Islet precursor cell (in vitro differentiated cells): ENCODE results near the gene ACTN4.

Experiments used
- DNase-seq: peaks from one replicate; pipeline ENCODE4 v3.0.0-alpha.2; 2018

ACTN4 gene

DNA sequence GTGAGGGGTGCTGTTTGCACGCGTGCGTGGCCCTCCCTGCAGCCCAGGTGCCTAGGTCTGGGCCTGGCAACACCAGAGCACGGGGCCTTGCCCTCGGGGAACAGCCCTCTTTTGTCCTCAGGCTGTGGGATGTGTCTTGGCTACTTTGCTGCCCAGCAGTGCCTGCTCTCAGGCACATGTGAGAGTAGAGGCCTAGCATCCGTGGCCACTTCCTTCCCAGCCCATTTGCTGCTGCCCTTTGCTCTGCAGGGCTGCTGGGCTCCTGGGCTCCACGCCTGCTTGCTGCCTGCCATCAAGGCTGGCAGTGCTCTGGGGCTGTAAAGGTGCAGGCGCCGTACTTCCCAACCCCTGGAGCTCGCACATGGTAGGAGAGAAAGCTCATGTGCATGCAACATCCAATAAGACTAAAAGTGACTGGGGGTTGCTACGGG lies 50.2 kb downstream of the ACTN4 start:
- no peak for DNase-seq

DNA sequence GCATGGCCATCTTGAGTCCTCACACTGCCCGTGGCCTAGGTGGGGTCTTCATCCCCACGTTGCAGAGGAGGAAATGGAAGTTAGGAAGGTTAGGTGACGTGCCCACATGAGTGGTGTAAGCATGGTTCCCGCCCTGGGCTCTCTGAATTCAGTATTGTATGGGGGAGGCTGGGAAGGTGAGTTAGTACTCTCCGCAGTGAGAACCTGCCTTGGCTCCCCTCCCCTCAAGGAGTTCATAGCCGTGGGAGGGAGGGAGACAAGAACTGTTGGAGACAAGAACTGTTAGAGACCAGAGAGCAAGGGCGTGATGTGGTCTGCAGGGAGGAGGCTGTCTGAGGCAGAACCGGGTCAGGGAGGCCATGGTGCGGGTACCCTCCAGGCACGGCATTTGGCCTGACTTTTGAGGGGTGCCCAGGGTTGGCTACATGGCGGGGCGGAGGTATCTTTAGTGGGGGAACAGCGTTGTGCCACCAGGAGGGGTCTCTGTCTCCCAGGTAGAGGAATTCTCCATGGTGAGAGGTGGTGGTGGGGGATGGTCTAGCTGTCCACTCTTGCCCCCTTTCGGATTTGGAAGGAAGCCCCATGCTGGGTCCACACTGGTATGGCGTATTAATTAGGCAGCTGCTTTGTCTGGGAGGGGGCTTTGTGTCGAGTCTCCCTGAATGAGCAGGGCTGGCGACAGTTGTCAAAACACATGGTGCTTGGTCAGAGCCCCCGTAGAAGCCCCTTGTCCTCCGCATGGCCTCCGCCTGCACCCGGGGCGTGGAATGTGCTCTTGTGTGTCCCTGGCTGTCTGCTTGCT lies 51.0 kb downstream of the ACTN4 start:
- no peak for DNase-seq

DNA sequence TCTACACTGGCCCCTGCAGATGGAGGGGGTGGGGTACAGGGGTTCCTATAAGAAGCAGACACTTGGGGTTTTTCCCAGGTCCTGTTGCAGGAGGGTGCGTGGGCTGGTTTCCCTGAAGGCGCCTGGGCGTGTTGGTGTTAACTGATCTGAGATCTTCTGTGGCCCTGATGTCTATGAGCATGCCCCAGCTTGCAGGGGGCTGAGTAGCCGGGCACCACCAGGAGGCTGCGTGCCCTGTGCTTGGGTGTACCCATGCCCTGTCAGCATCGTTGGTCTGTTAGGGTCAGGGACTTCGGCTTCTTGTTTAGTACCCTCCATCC lies 51.5 kb downstream of the ACTN4 start:
- no peak for DNase-seq

DNA sequence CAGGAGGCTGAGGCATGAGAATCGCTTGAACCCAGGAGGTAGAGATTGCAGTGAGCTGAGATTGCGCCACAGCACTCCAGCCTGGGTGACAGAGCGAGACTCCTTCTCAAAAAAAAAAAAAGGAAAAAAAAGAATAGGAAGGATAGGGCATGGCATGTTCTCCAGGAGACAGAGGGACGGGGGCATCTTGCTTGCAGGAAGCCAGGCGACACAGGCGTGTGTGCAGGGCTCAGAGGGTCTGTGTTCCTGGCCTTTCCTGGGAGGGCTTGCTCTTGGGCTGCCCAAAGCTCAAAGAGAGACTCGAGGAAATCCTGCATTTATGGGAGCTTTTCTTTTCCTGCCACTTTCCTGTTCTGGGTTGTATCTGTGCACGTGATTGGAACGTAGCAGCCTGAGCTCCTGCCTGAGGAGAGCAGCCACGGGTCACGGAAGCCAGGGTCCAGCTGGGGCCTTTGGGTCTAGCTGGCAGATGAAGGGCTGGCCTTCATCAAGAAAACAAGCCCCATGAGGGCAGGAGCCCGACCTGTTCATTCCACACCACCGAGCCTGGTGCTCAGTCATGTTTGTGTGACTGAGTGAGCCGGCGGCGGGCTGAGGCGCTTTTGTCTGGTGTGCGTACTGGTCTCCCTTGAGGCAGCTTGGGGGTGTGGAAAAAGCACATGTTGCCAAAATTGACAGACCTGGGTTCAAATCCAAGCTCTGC lies 52.3 kb downstream of the ACTN4 start:
- DNase-seq: no peak

DNA sequence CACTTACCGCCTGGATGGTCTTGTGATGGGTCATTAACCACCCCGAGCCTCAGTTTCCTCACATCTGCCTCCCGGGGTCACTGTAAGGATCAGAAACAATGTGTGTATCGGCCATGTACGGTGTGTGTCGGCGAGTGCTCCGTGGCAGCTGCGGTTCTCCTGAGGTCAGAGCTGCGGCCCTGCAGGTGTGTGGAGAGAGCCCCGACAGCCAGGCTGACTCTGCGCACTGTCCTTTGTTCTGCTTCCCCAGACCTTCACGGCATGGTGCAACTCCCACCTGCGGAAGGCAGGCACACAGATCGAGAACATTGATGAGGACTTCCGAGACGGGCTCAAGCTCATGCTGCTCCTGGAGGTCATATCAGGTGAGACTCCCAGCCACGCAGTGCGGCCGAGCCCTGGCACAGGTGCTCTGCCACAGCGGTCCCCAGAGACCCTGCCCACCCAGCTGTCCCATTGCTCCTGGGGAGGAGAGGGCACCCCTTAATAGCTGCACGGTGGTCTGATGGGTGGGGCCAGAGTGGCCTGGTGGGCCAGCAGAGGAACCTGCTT lies 53.0 kb downstream of the ACTN4 start:
- no peak for DNase-seq

DNA sequence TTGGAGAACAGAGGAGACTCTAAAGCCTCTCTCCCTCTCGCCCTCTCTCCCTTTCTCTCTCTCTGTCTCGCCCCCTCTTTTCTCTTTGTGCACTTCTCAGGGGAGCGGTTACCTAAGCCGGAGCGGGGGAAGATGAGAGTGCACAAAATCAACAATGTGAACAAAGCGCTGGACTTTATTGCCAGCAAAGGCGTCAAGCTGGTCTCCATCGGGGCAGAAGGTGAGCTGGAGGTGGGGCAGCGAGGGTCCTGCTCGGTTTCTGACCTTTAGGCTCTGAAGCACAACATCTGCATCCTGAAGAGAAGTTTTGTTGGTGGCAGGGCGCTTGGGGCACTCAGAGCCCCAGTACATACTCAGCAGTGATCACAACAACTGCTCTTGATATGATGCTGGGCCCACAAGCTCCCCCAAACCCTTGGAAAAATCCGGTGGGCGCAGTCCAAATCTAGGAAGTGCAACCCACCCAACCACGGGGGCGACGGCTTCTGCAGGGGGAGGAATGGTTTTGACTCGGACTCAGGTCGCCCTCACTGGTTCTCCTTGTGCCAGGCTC lies 53.5 kb downstream of the ACTN4 start:
- DNase-seq: no peak

DNA sequence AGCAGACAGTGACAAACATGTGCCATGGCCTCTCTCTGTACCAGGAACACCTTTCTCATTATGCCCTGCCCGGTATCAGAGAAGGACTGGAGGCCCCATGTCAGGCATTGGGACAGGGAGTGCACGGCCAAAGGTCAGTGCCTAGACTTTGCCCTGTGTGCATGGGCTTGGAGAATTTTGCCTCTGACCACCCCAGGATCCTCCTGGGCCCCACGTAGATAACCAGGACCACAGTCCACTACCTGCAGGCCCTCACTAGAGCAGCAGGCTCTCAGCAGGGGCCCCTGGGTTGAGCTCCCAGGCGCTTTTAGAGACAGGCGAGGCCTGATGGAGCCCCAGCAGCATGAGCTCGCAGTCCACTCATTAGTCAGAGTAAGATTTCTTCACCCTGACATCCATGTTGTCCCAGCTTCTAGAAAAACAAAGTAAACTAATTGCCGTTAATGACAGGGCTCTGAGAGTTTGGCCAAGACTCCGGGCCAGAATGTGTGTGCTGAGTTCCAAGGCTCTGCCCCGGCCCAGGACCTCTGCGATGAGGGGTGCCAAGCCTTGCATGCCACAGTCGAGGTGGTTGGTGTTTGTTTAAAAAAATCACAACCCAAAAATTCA lies 54.1 kb downstream of the ACTN4 start:
- DNase-seq: no peak

DNA sequence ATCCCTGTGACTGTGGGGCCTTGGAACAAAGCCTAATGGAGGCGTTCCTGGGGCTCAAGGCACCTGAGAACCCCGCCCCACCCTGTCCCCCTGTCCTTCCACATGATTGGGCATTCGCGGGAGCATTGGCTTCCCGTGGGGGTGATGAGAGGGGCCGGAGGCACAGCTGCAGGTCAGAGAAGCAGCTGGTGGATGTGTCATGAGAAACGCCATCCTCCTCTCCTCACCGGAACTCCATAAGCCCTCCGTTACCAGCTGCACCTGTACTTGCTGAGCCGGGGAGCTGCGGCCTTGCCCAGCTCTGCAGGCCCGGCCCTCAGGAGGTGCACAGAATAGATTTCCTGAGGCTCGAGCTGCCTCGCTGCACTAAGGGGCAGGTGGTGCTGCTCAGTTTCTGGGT lies 54.8 kb downstream of the ACTN4 start:
- DNase-seq: no peak

DNA sequence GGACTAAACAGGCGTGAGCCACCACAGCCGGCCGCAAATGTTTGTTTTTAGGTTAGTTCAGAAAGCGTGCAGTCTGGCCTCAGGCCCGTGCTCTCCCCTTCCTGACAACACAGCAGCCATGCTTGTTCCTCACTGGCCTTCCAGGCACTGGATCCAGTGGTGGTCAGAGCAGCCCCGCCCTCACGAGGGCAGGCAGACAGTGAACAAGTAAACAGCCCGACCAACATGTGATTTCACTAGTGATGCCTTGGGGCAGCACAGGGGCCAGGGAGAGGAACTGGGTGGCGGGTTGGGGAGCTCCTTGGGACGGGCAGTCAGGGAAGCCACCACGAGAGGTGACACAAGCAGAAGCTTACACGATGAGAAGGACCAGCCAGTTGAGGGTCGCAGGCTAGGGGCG lies 56.1 kb downstream of the ACTN4 start:
- no peak for DNase-seq

DNA sequence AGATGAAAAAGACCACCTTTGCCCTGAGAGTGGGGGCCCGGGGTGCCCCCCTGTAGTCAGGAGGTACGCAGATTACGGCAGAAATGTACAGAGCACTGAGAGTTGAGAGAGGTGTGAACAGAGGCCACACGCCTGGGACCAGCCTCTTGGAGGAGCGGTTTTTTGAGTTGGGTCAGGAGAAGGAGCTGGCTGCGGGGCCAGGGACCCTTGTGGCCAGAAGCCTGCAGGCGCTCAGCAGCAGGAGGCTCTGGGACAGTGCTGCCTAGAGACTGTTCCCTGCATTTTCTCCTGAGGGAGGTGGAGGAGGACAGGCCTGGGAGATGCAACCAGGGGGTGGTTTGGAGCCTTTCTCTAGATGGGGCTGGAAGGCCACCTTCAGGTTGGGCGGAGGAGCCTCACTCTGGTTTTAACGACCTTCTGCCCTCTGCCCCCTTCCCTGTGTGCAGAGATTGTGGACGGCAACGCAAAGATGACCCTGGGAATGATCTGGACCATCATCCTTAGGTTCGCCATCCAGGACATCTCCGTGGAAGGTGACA lies 57.1 kb downstream of the ACTN4 start:
- no peak for DNase-seq

DNA sequence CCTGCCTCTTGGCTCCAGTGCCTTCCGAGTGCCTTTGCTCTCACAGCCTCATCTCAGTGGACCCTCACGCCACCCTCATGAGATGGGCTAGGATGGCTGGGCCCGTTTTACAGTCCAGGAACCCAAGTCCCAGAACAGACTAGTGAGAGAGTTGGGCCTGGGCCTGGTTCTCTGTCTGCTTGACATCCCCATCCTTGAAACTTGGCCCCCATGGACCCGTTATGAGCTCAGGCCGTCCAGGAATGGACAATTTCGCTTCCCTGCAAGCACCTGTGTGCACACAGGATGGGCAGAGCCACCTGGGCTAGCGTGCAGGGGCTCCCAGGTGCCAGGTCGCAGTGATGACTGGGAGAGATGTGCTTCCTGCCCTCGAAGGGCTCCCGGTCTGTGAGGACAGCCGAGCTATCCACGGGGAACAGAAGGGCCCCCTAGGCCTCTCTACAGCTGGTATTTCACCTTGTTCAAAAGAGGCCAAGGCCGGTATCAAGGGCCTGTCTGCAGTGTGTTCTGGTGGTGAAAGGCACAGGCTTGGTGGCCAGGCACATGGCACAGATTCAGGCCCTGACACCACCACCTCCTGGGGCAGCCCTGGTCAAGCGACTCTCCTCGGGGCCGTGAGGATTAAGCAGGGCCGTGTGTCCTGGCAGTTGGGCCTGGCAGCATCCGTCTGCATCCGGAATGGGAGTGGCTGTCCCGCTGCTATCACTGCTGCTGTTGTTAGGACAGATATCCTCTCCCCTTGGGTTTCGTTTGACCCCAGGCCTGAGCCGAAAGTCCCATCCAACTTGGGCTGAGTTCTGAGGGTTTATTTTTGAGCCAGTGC lies 58.0 kb downstream of the ACTN4 start:
- no peak for DNase-seq

DNA sequence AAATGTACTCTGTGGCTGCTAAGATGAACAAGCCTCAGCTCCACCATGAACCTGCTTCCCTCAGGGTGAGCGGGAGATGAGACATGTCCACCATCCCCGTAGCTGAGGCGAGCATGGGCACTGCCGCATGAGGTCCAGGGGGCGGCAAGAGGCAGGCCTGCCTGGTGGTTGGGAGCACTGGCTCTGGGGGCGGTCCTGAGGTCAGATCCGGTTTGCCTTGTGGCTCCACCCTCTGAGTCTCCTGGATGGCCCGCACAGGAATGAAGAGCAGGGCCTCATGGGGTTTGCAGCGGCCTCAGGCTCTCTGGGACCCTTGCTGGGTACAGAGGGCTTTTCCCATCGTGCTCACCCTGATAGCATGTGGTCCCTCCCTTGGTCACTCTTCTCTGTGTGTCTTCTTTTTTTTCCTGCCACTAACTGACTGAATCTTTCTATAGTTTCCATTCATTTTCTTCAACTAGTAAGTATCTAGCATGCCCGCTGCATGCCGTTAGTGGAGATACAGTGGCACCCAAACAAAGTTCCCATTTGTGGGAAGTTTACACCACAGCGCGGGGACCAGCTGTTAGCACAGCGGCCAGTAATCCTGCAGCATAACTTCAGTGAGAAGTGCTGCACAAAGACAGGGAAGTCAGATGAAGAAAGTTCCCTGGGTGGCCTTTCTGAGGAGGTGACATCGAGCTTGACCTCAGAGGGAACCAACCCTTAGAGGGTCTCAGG lies 59.5 kb downstream of the ACTN4 start:
- no peak for DNase-seq

DNA sequence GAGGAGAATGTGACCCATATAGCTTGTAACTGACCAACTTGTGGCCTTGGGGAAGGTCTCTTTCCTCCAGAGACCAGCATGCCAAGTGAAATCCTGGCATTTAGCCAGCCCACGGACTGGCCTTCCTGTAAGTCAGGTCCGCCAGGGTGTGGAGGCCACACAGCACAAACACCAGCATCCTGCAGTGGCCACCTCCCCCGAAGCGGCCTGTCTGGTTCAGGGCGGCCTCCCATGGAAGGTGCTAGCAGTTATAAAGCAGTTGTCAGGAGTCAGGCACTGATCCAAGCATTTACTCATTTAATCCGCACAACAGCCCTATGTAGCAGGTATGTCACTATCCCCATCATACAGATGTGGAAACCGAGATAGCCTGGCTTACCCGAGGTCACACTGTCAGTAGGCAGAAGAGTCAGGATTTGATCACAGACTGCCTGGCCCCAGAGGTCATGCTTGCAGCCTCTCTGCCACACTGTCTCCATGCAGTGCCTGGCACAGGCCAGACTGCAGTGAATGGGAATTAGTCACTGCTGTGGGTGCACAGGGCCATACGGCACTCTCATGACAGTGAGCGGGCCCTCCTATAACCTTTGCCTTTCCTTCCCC lies 60.2 kb downstream of the ACTN4 start:
- no peak for DNase-seq

DNA sequence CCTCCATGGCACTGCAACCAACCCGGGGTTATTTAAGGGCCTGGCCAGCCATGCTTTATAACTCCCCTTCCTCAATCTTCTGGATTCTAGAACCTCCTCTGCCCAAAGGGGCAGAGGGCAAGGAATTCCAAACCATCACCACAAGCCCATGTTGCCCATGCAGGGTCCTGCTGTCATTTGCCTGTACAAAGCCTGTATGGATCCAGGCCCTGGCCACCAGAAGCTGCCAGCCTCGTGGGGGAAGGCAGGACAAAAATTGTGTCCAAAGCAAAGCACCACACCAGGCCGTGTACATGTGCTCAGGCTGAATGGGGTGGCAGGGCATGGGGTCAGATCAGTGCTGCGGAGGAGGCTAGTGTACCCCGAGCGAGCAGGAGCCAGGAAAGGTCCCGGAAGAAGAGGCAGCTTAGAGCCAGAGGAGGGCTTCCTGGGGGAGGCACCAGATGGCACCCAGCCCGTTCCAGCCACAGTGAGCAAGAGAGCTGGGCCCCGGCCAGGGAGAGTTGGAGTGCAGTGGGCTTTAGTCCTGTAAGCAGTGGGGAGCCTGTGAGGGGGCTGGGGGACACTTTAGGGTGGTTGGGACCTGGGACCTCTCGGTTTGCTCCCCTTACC lies 61.1 kb downstream of the ACTN4 start:
- DNase-seq: no peak

DNA sequence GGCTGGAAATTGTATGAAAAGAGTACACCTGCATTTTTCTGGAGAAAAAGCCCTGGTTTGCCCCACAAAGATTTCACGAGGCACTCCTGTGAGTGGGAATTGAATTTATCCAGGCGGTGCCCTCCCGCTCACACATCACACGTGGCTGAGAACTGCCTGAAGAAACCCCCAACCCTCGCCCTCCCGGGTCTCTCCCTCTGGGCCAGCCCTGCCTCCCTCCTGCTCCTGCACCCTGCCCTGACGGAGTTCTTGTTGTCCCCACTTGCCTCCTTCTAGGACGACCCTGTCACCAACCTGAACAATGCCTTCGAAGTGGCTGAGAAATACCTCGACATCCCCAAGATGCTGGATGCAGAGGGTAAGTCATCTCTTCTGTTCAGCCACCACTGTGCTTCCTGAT lies 61.7 kb downstream of the ACTN4 start:
- DNase-seq: no peak

DNA sequence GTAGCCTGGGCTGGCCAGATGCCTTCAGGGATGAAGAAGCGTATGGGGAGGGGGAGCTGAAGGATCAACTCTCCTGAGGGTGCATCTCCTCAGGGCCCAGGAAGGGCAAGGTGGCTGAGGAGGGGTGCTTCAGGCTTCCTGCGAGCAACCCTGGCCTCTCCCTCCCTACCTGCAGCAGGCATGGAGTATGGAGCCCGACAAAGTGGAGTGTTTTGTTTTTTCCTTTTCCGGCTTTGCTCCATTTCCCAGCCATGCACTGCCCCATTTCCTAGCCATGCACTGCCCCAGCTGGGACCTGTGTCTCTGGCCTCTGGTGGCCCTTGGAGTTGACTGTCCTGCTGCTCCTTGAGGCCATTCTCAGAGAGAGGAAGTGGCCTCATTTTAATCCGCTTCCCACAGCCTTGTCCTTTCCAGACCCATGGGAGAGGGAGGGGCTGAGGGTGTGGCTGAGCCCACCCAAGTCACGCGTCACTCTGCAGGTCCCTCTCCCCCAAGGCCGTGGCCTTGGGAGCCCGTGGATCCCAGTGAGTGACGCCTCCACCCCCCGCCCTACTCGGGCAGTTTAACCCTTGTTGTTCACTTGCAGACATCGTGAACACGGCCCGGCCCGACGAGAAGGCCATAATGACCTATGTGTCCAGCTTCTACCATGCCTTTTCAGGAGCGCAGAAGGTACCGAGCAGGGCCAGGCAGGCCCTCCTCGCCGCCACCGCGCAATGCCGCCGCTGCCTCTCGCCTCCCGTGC lies 62.4 kb downstream of the ACTN4 start:
- no peak for DNase-seq

DNA sequence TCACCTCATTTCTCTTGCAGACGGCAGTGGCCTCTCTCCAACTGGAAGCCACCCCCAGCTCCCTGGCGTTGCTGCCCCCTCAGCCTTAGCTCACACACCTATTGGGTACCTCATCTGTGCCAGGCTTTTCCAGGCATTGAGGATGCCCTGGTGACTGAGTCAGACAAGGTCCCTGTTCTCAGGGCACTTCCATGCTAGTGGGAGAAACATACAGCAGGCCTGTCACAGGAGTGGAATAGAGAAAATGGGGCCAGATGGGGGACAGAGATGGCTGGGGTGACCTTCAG lies 62.9 kb downstream of the ACTN4 start:
- no peak for DNase-seq

DNA sequence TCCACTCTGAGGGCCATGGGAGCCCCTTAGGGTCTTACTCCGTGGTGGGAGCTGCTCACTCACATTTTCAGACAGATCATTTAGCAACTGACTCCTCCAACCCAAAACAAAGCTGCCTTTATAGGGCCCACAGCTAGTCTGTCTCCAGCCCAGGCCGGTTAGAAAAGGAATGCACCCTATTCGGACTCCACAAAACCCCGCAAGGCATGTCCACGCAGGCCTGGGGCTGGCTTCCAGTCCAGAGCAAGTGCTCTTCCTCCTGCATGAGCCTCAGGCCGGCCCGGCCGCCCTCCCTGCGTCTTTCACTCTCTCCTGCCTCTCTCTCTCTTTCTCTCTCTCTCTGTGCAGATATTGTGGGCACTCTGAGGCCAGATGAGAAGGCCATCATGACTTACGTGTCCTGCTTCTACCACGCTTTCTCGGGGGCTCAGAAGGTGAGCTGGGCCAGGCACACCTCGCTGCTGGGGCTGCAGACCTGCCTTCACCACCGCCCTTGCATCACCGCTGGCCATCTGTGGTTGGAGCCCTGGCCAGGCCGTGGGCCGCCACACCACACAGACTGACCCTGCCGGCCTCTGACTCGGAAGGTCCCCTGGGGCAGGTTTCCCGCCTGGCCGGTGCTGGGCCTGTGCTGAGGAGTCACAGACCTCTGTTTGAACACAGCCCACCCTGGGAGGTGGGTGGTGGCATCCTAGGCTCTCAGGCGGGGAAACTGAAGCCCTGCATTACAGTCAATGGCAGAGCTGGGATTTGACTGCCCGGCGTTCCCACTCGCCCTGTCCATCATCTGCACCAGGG lies 63.7 kb downstream of the ACTN4 start:
- DNase-seq: peak; percentile 79

DNA sequence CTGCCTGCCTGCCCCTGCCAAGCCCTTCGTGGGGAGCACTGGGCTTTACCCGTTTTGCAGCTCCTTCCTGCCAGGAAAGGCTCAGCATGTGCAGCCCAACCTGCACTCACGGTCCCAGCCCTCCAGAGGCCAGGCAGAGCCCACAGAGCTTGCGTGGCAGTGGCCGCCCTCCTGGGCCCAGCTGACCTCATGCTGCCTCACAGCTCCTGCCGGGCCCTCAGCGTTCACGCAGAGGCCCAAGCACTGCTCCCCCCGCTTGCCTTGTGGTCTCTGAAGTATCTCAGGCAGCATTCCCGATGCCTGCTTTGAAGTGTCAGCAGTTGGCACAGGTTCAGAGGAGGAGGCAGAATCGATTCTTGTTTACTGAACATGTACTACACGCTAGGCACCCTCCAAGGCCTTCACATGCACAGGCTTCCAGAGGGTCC lies 64.3 kb downstream of the ACTN4 start:
- no peak for DNase-seq
